K562 (cell line): Measurements from ENCODE around the gene EML2. TPM values are rescaled to one million over a fixed set of nuclear protein-coding genes. Genes with fewer than 3 reads are reported as not detected.
A peak's percentile ranks its signal among the peaks of the same experiment; 100 is the strongest.

Experiments
- ADNP ChIP-seq: fragments of 200-800 bp; sonication (Bioruptor generic); IDR thresholded peaks from 2 replicates; pipeline ENCODE4 v1.6.1; 2016; ENCODE audit warnings: missing genetic modification characterization, missing compliant biosample characterization
- ARID3B ChIP-seq: fragments of 250-450 bp; sonication (Bioruptor Pico); IDR thresholded peaks from 2 replicates; pipeline ENCODE4 v1.4.0; 2020; ENCODE audit warnings: borderline replicate concordance
- ATF7 ChIP-seq: fragments of 450-650 bp; IDR thresholded peaks from 2 replicates; pipeline ENCODE4 v1.7.1; 2014; ENCODE audit warnings: mild to moderate bottlenecking, moderate library complexity
- BACH1 ChIP-seq: fragments of 200-800 bp; sonication (Bioruptor generic); IDR thresholded peaks from 2 replicates; pipeline ENCODE4 v1.6.1; 2016; ENCODE audit warnings: missing genetic modification characterization, missing compliant biosample characterization
- E2F6 ChIP-seq, 2 experiments: IDR thresholded peaks; 2 replicates each; pipeline ENCODE4 v1.6.1; 2011; ENCODE audit warnings: borderline replicate concordance in 1 of 2, control low read depth in 1 of 2, low read depth in 1 of 2, low read length in 1 of 2, mild to moderate bottlenecking in 1 of 2, mixed read lengths in 1 of 2, moderate library complexity in 1 of 2; ENCODE audit not compliant: insufficient read depth in 1 of 2, insufficient read length in 1 of 2, poor library complexity in 1 of 2, severe bottlenecking in 1 of 2; ENCODE audit errors: extremely low read depth in 1 of 2
- EGR1 ChIP-seq: fragments of 450-650 bp; conservative IDR thresholded peaks from 2 replicates; pipeline ENCODE4 v1.6.1; 2017; ENCODE audit warnings: mild to moderate bottlenecking
- MTF1 ChIP-seq: fragments of 250-450 bp; sonication (Bioruptor Pico); IDR thresholded peaks from 2 replicates; pipeline ENCODE4 v1.9.0; 2021; ENCODE audit warnings: moderate library complexity, mild to moderate bottlenecking, inconsistent platforms, borderline replicate concordance
- SUPT5H ChIP-seq: fragments of 450-650 bp; IDR thresholded peaks from 2 replicates; pipeline ENCODE4 v1.6.1; 2016
- TAF1 ChIP-seq: IDR thresholded peaks from 2 replicates; pipeline ENCODE4 v1.6.1; 2011; ENCODE audit warnings: mild to moderate bottlenecking, low read length, moderate library complexity; ENCODE audit not compliant: insufficient read depth, control insufficient read depth, severe bottlenecking; ENCODE audit errors: extremely low read depth
- TEAD1 ChIP-seq, 2 experiments: fragments of 450-650 bp in 1 of 2; sonication (generic) in 1 of 2; formaldehyde crosslinking; IDR thresholded peaks; 2 replicates each; pipeline versions ENCODE4 v1.4.0 to v1.8.0; 2020 to 2022; ENCODE audit warnings: mild to moderate bottlenecking in 2 of 2, missing genetic modification reagents in 1 of 2
- VEZF1 ChIP-seq: fragments of 200-800 bp; sonication (Bioruptor generic); IDR thresholded peaks from 2 replicates; pipeline ENCODE4 v1.6.1; 2017; ENCODE audit warnings: missing genetic modification characterization, missing compliant biosample characterization
- XRCC5 ChIP-seq: fragments of 200-400 bp; formaldehyde crosslinking; IDR thresholded peaks from 2 replicates; pipeline ENCODE4 v1.6.1; 2017; ENCODE audit warnings: low read depth, mild to moderate bottlenecking, low read length
- ZNF175 ChIP-seq: fragments of 200-800 bp; sonication (Bioruptor generic); IDR thresholded peaks from 2 replicates; pipeline ENCODE4 v1.6.1; 2016; ENCODE audit warnings: low read depth, mild to moderate bottlenecking, missing genetic modification characterization, missing compliant biosample characterization
- ZNF224 ChIP-seq: sonication (generic); formaldehyde crosslinking; IDR thresholded peaks from 2 replicates; pipeline ENCODE4 v1.8.0; 2022; ENCODE audit warnings: mild to moderate bottlenecking, missing genetic modification reagents
- ZNF507 ChIP-seq: conservative IDR thresholded peaks from 2 replicates; pipeline ENCODE4 v1.6.1; 2017; ENCODE audit warnings: missing genetic modification characterization, missing compliant biosample characterization
- polyA plus RNA-seq, 8 experiments: library from polyadenylated mRNA; depleted of rRNA in 4 of 8; stranded (reverse) in 5 of 8; unstranded in 3 of 8; fragments of >200 nt; fragmentation: Nextera tagmentation in 2 of 8; fragmentation: Illumina TruSeq in 1 of 8; extraction: Ambion mirVana in 2 of 8; extraction: Trizol in 1 of 8; gene quantifications; 2 replicates each; pipeline versions ENCODE4 v1.2.1 to v1.2.3, GENCODE V29; 2011 to 2014; ENCODE audit warnings: inconsistent platforms in 1 of 8, missing spikeins in 1 of 8
- total RNA-seq, 7 experiments: library from RNA; depleted of rRNA in 6 of 7; stranded (reverse); fragments of >200 nt in 6 of 7; fragmentation: Illumina TruSeq in 2 of 7; extraction: Trizol in 2 of 7; gene quantifications; 2 replicates each; pipeline versions ENCODE4 v1.2.1 to v1.2.3, GENCODE V29; 2011 to 2021; ENCODE audit warnings: low replicate concordance in 1 of 7
- TF ChIP-seq, protein P1 (sequence below): fragments of 250-450 bp; sonication (Bioruptor Pico); IDR thresholded peaks from 2 replicates; pipeline ENCODE4 v1.4.0; 2020

The EML2 gene
- total and polyA plus RNA-seq, 9 of the 15 experiments (the other 6 are each of a cell fraction or from before 2014, with no cell fraction given): 2.6 to 69.6 (median 24.8) TPM

DNA sequence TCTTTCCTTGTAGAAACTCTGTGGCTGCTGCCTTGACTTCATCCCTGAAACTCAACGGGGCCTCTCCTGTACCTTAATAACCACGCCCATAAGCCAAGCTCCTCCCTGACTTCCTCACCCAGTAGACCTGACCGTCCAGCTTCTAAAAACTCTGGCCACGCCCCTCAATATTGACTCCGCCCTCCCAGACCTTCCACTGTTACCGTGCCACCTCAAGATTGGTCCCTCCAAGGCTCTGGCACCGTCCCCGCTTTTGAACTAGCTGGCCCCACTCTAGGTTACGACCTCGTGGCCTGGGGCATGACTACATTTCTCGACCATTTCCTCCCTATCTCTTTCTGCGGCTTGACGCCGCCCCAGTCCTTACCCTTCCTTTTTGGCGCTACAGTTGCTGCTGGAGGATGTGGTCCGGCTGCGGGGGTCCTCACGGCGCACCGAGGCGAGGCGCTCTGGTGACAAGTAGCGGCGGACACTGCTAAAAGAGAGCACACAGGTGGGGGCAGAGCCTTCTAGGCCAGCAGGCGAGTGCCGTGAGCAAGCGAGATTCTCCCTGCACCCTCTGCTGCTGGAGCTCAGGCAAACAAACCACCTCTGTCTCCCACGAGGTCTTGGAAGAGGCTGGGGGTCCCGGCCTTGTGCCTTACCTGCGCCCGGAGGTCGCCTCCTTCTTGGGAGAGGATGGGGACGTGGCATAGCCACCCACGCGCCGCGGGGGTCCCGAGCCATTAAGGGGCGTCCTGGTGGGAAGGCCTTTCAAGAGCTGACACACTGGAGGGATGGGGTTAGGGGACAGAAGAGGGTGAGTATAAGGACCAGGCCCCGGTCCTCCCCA, 2.3 kb upstream of the EML2 start (continued):
- no peak for TF ChIP-seq VEZF1 (CRISPR knock-in tag)
- TF ChIP-seq TAF1: no peak
- 0 out of 2 replicates have a peak, but pooled peaks have one; percentile 19 for TF ChIP-seq XRCC5
- TF ChIP-seq ZNF175 (CRISPR knock-in tag): peak; percentile 83
- TF ChIP-seq ZNF507 (tag): no peak
- TF ChIP-seq TEAD1 (CRISPR knock-in tag; IDR thresholded peaks at IDR 0.05): peak in 1 of 2 experiments; percentile 13; a peak in 2 of 4 replicates
- TF ChIP-seq SUPT5H: peak; percentile 51
- 0 out of 2 replicates have a peak, but pooled peaks have one; percentile 23 for TF ChIP-seq ATF7
- TF ChIP-seq MTF1 (CRISPR knock-in tag): no peak
- no peak for TF ChIP-seq EGR1
- TF ChIP-seq ZNF224 (CRISPR knock-in tag): no peak
- TF ChIP-seq ARID3B (CRISPR knock-in tag): 0 out of 2 replicates have a peak, but pooled peaks have one; percentile 6
- peak in 1 of 2 experiments; percentile 80 for TF ChIP-seq E2F6 (IDR thresholded peaks at IDR 0.05; ENCODE audit: borderline replicate concordance in 1 of 2, extremely low read depth in 1 of 2, insufficient read depth in 1 of 2, insufficient read length in 1 of 2, low read depth in 1 of 2, low read length in 1 of 2, poor library complexity in 1 of 2, severe bottlenecking in 1 of 2)
- TF ChIP-seq BACH1 (tag): no peak
- TF ChIP-seq, protein P1, sequence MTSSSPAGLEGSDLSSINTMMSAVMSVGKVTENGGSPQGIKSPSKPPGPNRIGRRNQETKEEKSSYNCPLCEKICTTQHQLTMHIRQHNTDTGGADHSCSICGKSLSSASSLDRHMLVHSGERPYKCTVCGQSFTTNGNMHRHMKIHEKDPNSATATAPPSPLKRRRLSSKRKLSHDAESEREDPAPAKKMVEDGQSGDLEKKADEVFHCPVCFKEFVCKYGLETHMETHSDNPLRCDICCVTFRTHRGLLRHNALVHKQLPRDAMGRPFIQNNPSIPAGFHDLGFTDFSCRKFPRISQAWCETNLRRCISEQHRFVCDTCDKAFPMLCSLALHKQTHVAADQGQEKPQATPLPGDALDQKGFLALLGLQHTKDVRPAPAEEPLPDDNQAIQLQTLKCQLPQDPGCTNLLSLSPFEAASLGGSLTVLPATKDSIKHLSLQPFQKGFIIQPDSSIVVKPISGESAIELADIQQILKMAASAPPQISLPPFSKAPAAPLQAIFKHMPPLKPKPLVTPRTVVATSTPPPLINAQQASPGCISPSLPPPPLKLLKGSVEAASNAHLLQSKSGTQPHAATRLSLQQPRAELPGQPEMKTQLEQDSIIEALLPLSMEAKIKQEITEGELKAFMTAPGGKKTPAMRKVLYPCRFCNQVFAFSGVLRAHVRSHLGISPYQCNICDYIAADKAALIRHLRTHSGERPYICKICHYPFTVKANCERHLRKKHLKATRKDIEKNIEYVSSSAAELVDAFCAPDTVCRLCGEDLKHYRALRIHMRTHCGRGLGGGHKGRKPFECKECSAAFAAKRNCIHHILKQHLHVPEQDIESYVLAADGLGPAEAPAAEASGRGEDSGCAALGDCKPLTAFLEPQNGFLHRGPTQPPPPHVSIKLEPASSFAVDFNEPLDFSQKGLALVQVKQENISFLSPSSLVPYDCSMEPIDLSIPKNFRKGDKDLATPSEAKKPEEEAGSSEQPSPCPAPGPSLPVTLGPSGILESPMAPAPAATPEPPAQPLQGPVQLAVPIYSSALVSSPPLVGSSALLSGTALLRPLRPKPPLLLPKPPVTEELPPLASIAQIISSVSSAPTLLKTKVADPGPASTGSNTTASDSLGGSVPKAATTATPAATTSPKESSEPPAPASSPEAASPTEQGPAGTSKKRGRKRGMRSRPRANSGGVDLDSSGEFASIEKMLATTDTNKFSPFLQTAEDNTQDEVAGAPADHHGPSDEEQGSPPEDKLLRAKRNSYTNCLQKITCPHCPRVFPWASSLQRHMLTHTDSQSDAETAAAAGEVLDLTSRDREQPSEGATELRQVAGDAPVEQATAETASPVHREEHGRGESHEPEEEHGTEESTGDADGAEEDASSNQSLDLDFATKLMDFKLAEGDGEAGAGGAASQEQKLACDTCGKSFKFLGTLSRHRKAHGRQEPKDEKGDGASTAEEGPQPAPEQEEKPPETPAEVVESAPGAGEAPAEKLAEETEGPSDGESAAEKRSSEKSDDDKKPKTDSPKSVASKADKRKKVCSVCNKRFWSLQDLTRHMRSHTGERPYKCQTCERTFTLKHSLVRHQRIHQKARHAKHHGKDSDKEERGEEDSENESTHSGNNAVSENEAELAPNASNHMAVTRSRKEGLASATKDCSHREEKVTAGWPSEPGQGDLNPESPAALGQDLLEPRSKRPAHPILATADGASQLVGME (CRISPR knock-in tag): 0 out of 2 replicates have a peak, but pooled peaks have one; percentile 12
- TF ChIP-seq ADNP: no peak
